K562 (cell line): Measurements from ENCODE around the gene FGR. TPM values are rescaled to one million over a fixed set of nuclear protein-coding genes. Genes with fewer than 3 reads are reported as not detected.

ENCODE experiments used
- CBX2 ChIP-seq: fragments of 200-600 bp; sonication (generic); IDR thresholded peaks from one replicate; pipeline ENCODE4 v1.6.1; 2012; ENCODE audit warnings: mild to moderate bottlenecking, low read length, inconsistent platforms; ENCODE audit not compliant: insufficient read depth, poor library complexity, severe bottlenecking
- KDM1A ChIP-seq, 2 experiments: fragments of 450-650 bp; IDR thresholded peaks; 2 replicates each; pipeline ENCODE4 v1.6.1; 2016; ENCODE audit warnings: mild to moderate bottlenecking in 2 of 2
- KLF1 ChIP-seq: fragments of 450-650 bp; IDR thresholded peaks from 2 replicates; pipeline ENCODE4 v1.6.1; 2016; ENCODE audit warnings: missing genetic modification characterization, missing compliant biosample characterization
- KLF16 ChIP-seq: IDR thresholded peaks from 2 replicates; pipeline ENCODE4 v1.6.1; 2016; ENCODE audit warnings: antibody characterized with exemption
- MIER1 ChIP-seq: fragments of 450-650 bp; IDR thresholded peaks from 2 replicates; pipeline ENCODE4 v1.6.1; 2016; ENCODE audit warnings: antibody characterized with exemption, mild to moderate bottlenecking, low read depth
- MTF1 ChIP-seq: fragments of 250-450 bp; sonication (Bioruptor Pico); IDR thresholded peaks from 2 replicates; pipeline ENCODE4 v1.9.0; 2021; ENCODE audit warnings: moderate library complexity, mild to moderate bottlenecking, inconsistent platforms, borderline replicate concordance
- PHB2 ChIP-seq: fragments of 450-650 bp; IDR thresholded peaks from 2 replicates; pipeline ENCODE4 v1.6.1; 2017; ENCODE audit warnings: low read depth
- SRSF9 ChIP-seq: fragments of 200-400 bp; formaldehyde crosslinking; IDR thresholded peaks from 2 replicates; pipeline ENCODE4 v1.6.1; 2017; ENCODE audit warnings: low read depth, low read length, borderline replicate concordance
- TAL1 ChIP-seq: fragments of 450-650 bp; IDR thresholded peaks from 2 replicates; pipeline ENCODE4 v1.6.1; 2016; ENCODE audit warnings: mild to moderate bottlenecking
- ZNF146 ChIP-seq: IDR thresholded peaks from one replicate; pipeline ENCODE4 v1.6.1; 2018; ENCODE audit warnings: missing compliant biosample characterization; ENCODE audit not compliant: unreplicated experiment
- ZNF444 ChIP-seq: fragments of 250-450 bp; sonication (Bioruptor Pico); IDR thresholded peaks from 2 replicates; pipeline ENCODE4 v1.4.0; 2020; ENCODE audit warnings: mild to moderate bottlenecking, moderate library complexity
- ZNF609 ChIP-seq: sonication (generic); formaldehyde crosslinking; IDR thresholded peaks from 2 replicates; pipeline ENCODE4 v1.8.1; 2023; ENCODE audit warnings: missing genetic modification reagents, mild to moderate bottlenecking, borderline replicate concordance
- ZNF707 ChIP-seq: fragments of 250-450 bp; sonication (Bioruptor Pico); conservative IDR thresholded peaks from 2 replicates; pipeline ENCODE4 v1.8.0; 2022; ENCODE audit warnings: inconsistent platforms, mild to moderate bottlenecking, moderate library complexity
- ZNF766 ChIP-seq: fragments of 200-800 bp; sonication (Bioruptor generic); conservative IDR thresholded peaks from 2 replicates; pipeline ENCODE4 v1.6.1; 2016; ENCODE audit warnings: missing genetic modification characterization, missing compliant biosample characterization
- ZZZ3 ChIP-seq: fragments of 450-650 bp; IDR thresholded peaks from 2 replicates; pipeline ENCODE4 v1.6.1; 2016; ENCODE audit warnings: antibody characterized with exemption, mild to moderate bottlenecking, moderate library complexity
- polyA plus RNA-seq, 8 experiments: library from polyadenylated mRNA; depleted of rRNA in 4 of 8; stranded (reverse) in 5 of 8; unstranded in 3 of 8; fragments of >200 nt; fragmentation: Nextera tagmentation in 2 of 8; fragmentation: Illumina TruSeq in 1 of 8; extraction: Ambion mirVana in 2 of 8; extraction: Trizol in 1 of 8; gene quantifications; 2 replicates each; pipeline versions ENCODE4 v1.2.1 to v1.2.3, GENCODE V29; 2011 to 2014; ENCODE audit warnings: inconsistent platforms in 1 of 8, missing spikeins in 1 of 8
- total RNA-seq, 7 experiments: library from RNA; depleted of rRNA in 6 of 7; stranded (reverse); fragments of >200 nt in 6 of 7; fragmentation: Illumina TruSeq in 2 of 7; extraction: Trizol in 2 of 7; gene quantifications; 2 replicates each; pipeline versions ENCODE4 v1.2.1 to v1.2.3, GENCODE V29; 2011 to 2021; ENCODE audit warnings: low replicate concordance in 1 of 7
- TF ChIP-seq, protein P1 (sequence below): sonication (generic); formaldehyde crosslinking; IDR thresholded peaks from 2 replicates; pipeline ENCODE4 v1.8.1; 2023; ENCODE audit warnings: mild to moderate bottlenecking, missing genetic modification reagents
- TF ChIP-seq, protein P2 (sequence below): fragments of 450-650 bp; formaldehyde crosslinking; IDR thresholded peaks from 2 replicates; pipeline ENCODE4 v1.4.0; 2020; ENCODE audit warnings: mild to moderate bottlenecking, moderate library complexity

FGR gene
- total and polyA plus RNA-seq, 9 of the 15 experiments (the other 6 are each of a cell fraction or from before 2014, with no cell fraction given): 0.04 to 0.11 TPM; not detected in 7

- no peak for TF ChIP-seq ZNF609 (CRISPR knock-in tag)
- no peak for TF ChIP-seq PHB2
- TF ChIP-seq KDM1A (IDR thresholded peaks at IDR 0.05): peak in 1 of 2 experiments; percentile 42; a peak in 1 of 4 replicates
- no peak for TF ChIP-seq KLF1 (tag)
- TF ChIP-seq ZZZ3: no peak
- no peak for TF ChIP-seq TAL1
- TF ChIP-seq, protein P1, sequence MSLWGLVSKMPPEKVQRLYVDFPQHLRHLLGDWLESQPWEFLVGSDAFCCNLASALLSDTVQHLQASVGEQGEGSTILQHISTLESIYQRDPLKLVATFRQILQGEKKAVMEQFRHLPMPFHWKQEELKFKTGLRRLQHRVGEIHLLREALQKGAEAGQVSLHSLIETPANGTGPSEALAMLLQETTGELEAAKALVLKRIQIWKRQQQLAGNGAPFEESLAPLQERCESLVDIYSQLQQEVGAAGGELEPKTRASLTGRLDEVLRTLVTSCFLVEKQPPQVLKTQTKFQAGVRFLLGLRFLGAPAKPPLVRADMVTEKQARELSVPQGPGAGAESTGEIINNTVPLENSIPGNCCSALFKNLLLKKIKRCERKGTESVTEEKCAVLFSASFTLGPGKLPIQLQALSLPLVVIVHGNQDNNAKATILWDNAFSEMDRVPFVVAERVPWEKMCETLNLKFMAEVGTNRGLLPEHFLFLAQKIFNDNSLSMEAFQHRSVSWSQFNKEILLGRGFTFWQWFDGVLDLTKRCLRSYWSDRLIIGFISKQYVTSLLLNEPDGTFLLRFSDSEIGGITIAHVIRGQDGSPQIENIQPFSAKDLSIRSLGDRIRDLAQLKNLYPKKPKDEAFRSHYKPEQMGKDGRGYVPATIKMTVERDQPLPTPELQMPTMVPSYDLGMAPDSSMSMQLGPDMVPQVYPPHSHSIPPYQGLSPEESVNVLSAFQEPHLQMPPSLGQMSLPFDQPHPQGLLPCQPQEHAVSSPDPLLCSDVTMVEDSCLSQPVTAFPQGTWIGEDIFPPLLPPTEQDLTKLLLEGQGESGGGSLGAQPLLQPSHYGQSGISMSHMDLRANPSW (CRISPR knock-in tag): no peak
- no peak for TF ChIP-seq SRSF9
- TF ChIP-seq ZNF707 (CRISPR knock-in tag): no peak
- TF ChIP-seq, protein P2, sequence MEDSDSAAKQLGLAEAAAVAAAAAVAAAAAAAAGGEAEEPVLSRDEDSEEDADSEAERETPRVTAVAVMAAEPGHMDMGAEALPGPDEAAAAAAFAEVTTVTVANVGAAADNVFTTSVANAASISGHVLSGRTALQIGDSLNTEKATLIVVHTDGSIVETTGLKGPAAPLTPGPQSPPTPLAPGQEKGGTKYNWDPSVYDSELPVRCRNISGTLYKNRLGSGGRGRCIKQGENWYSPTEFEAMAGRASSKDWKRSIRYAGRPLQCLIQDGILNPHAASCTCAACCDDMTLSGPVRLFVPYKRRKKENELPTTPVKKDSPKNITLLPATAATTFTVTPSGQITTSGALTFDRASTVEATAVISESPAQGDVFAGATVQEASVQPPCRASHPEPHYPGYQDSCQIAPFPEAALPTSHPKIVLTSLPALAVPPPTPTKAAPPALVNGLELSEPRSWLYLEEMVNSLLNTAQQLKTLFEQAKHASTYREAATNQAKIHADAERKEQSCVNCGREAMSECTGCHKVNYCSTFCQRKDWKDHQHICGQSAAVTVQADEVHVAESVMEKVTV (CRISPR knock-in tag): no peak
- TF ChIP-seq KLF16: no peak
- TF ChIP-seq ZNF444: no peak
- TF ChIP-seq MIER1: no peak
- no peak for TF ChIP-seq ZNF766 (CRISPR knock-in tag)
- no peak for TF ChIP-seq ZNF146 (CRISPR knock-in tag)
- TF ChIP-seq MTF1 (CRISPR knock-in tag): no peak
- no peak for TF ChIP-seq CBX2
These were observed 36.0 kb downstream of the FGR start (continued) for GRCh38 chr1:27598902-27599528.
